H9 (cell line): ENCODE results near the gene ERI3. TPM values are rescaled to one million over a fixed set of nuclear protein-coding genes. Genes with fewer than 3 reads are reported as not detected.

Experiments used
- DNase-seq: peaks from one replicate; pipeline ENCODE4 v3.0.0-alpha.2; 2017
- H2AFZ ChIP-seq: one replicate; pipeline ENCODE4 v1.6.1; 2013; ENCODE audit warnings: mild to moderate bottlenecking, low read length, control low read depth, moderate library complexity
- H2AK5ac ChIP-seq: 2 replicates; pipeline ENCODE4 v1.6.1; 2013; ENCODE audit warnings: low read length, control low read depth, mixed read lengths; ENCODE audit not compliant: insufficient read length
- H2BK120ac ChIP-seq: one replicate; pipeline ENCODE4 v1.6.1; 2013; ENCODE audit warnings: low read depth, mild to moderate bottlenecking, low read length, control low read depth, inconsistent platforms; ENCODE audit not compliant: poor library complexity, severe bottlenecking
- H2BK12ac ChIP-seq: 2 replicates; pipeline ENCODE4 v1.6.1; 2013; ENCODE audit warnings: low read length, control low read depth, mixed read lengths, low read depth; ENCODE audit not compliant: insufficient read length
- H2BK15ac ChIP-seq: 2 replicates; pipeline ENCODE4 v1.6.1; 2013; ENCODE audit warnings: low read depth, low read length, control low read depth
- H2BK20ac ChIP-seq: one replicate; pipeline ENCODE4 v1.6.1; 2013; ENCODE audit warnings: low read depth, mild to moderate bottlenecking, low read length, control low read depth, inconsistent platforms; ENCODE audit not compliant: poor library complexity, severe bottlenecking
- H2BK5ac ChIP-seq: 2 replicates; pipeline ENCODE4 v1.6.1; 2013; ENCODE audit warnings: low read length, control low read depth, mixed read lengths; ENCODE audit not compliant: insufficient read length
- H3K14ac ChIP-seq: 2 replicates; pipeline ENCODE4 v1.6.1; 2013; ENCODE audit warnings: low read length, control low read depth; ENCODE audit not compliant: insufficient read depth
- H3K18ac ChIP-seq: 2 replicates; pipeline ENCODE4 v1.6.1; 2013; ENCODE audit warnings: low read depth, mild to moderate bottlenecking, mixed read lengths, low read length, control low read depth; ENCODE audit not compliant: insufficient read length
- H3K23ac ChIP-seq: 2 replicates; pipeline ENCODE4 v1.6.1; 2013; ENCODE audit warnings: low read length, control low read depth, mixed read lengths, low read depth; ENCODE audit not compliant: insufficient read length
- H3K23me2 ChIP-seq: 2 replicates; pipeline ENCODE4 v1.6.1; 2013; ENCODE audit warnings: low read depth, mild to moderate bottlenecking, mixed read lengths, low read length, control low read depth; ENCODE audit not compliant: insufficient read length, poor library complexity, severe bottlenecking
- H3K27ac ChIP-seq: 2 replicates; pipeline ENCODE4 v1.5.1; 2013; ENCODE audit warnings: low read length, control low read depth, mixed read lengths, low read depth; ENCODE audit not compliant: insufficient read length
- H3K27me3 ChIP-seq: 2 replicates; pipeline ENCODE4 v1.6.1; 2013; ENCODE audit warnings: low read length, control low read depth, inconsistent platforms; ENCODE audit not compliant: insufficient read depth
- H3K4ac ChIP-seq: 2 replicates; pipeline ENCODE4 v1.6.1; 2013; ENCODE audit warnings: low read depth, mild to moderate bottlenecking, control low read depth, inconsistent platforms, low read length, moderate library complexity
- H3K4me1 ChIP-seq: 2 replicates; pipeline ENCODE4 v1.6.1; 2013; ENCODE audit warnings: low read length, control low read depth, inconsistent platforms; ENCODE audit not compliant: insufficient read depth
- H3K4me2 ChIP-seq: 2 replicates; pipeline ENCODE4 v1.6.1; 2013; ENCODE audit warnings: low read length, control low read depth, mixed read lengths; ENCODE audit not compliant: insufficient read length, insufficient read depth
- H3K56ac ChIP-seq: 2 replicates; pipeline ENCODE4 v1.6.1; 2013; ENCODE audit warnings: low read depth, mild to moderate bottlenecking, mixed read lengths, low read length, control low read depth; ENCODE audit not compliant: insufficient read length
- H3K79me1 ChIP-seq: 2 replicates; pipeline ENCODE4 v1.6.1; 2013; ENCODE audit warnings: low read depth, mild to moderate bottlenecking, moderate library complexity, low read length, control low read depth, inconsistent platforms; ENCODE audit not compliant: insufficient read depth, poor library complexity, severe bottlenecking
- H3K79me2 ChIP-seq: 2 replicates; pipeline ENCODE4 v1.6.1; 2013; ENCODE audit warnings: low read length, control low read depth, inconsistent platforms; ENCODE audit not compliant: insufficient read depth
- H3K9ac ChIP-seq: 2 replicates; pipeline ENCODE4 v1.6.1; 2013; ENCODE audit warnings: low read length, control low read depth, mixed read lengths; ENCODE audit not compliant: insufficient read length; ENCODE audit errors: extremely low read depth
- H3K9me3 ChIP-seq: one replicate; pipeline ENCODE4 v1.6.1; 2013; ENCODE audit warnings: low read depth, low read length, inconsistent platforms; ENCODE audit not compliant: control insufficient read depth
- H3T11ph ChIP-seq: one replicate; pipeline ENCODE4 v1.6.1; 2013; ENCODE audit warnings: mild to moderate bottlenecking, low read length, control low read depth, inconsistent platforms
- H4K20me1 ChIP-seq: one replicate; pipeline ENCODE4 v1.6.1; 2013; ENCODE audit not compliant: control insufficient read depth, insufficient read length, insufficient read depth
- H4K5ac ChIP-seq: 2 replicates; pipeline ENCODE4 v1.6.1; 2013; ENCODE audit warnings: low read depth, mild to moderate bottlenecking, mixed read lengths, low read length, control low read depth; ENCODE audit not compliant: insufficient read length
- H4K8ac ChIP-seq: replicated peaks from 2 replicates; pipeline ENCODE4 v1.6.1; 2013; ENCODE audit warnings: low read length, control low read depth, mixed read lengths, low read depth; ENCODE audit not compliant: insufficient read length
- H4K91ac ChIP-seq: 2 replicates; pipeline ENCODE4 v1.6.1; 2013; ENCODE audit warnings: low read depth, mild to moderate bottlenecking, moderate library complexity, mixed read lengths, low read length, control low read depth; ENCODE audit not compliant: insufficient read length
- H3K27ac Mint-ChIP-seq, 3 experiments: 2 replicates in 2 of 3; 3 replicates in 1 of 3; pipeline ENCODE4 v1.8.0; 2020 to 2021; ENCODE audit warnings: mixed read lengths in 3 of 3, mild to moderate bottlenecking in 1 of 3, moderate library complexity in 1 of 3
- H3K27me3 Mint-ChIP-seq: 2 replicates; pipeline ENCODE4 v1.8.0; 2021; ENCODE audit warnings: low read depth, mild to moderate bottlenecking, moderate library complexity, mixed read lengths
- H3K36me3 Mint-ChIP-seq, 3 experiments: 2 replicates in 2 of 3; 3 replicates in 1 of 3; pipeline ENCODE4 v1.8.0; 2020 to 2021; ENCODE audit warnings: low read depth in 3 of 3, mixed read lengths in 3 of 3; ENCODE audit not compliant: insufficient read depth in 1 of 3
- H3K4me1 Mint-ChIP-seq, 2 experiments: 2 replicates each; pipeline ENCODE4 v1.8.0; 2020; ENCODE audit warnings: mixed read lengths in 2 of 2
- H3K4me3 Mint-ChIP-seq, 2 experiments: 2 replicates in 1 of 2; 3 replicates in 1 of 2; pipeline ENCODE4 v1.8.0; 2020 to 2021; ENCODE audit warnings: mild to moderate bottlenecking in 2 of 2, mixed read lengths in 2 of 2, moderate library complexity in 1 of 2
- H3K9me3 Mint-ChIP-seq, 2 experiments: 2 replicates in 1 of 2; 3 replicates in 1 of 2; pipeline ENCODE4 v1.8.0; 2020; ENCODE audit warnings: mild to moderate bottlenecking in 2 of 2, mixed read lengths in 2 of 2, moderate library complexity in 1 of 2
- WGBS: extraction: QIAGEN DNeasy Blood & Tissue Kit; methylation state at CpG from one replicate; pipeline ENCODE4 v1.1.7; 2013; ENCODE audit warnings: missing lambda C conversion rate, low lambda C conversion rate, mixed read lengths; ENCODE audit not compliant: insufficient read length; ENCODE audit errors: extremely low coverage; 5-methylcytosine and 5-hydroxymethylcytosine counted together
- total RNA-seq: library from RNA; stranded (reverse); gene quantifications from 2 replicates; pipeline ENCODE4 v1.2.1, GENCODE V29; 2021
- TF ChIP-seq, protein P1 (sequence below): fragments of 200-600 bp; sonication (generic); conservative IDR thresholded peaks from 3 replicates; pipeline ENCODE4 v1.8.0; 2021; ENCODE audit warnings: antibody characterized with exemption, mild to moderate bottlenecking

The ERI3 gene
- total RNA-seq, 1 experiment from 2014 or later = 61.6 TPM

- Mint-ChIP-seq H3K27me3 (peaks cover 6% of the 10 kb centered on the region), H3K9me3 (peaks cover 25 to 43% of the 10 kb centered on the region in 2 experiments), H3K27ac (no peak overlapping the region; a peak in 1 of 7 replicates), H3K4me3 (no peak overlapping the region), H3K36me3 (peaks cover 52 to 57% (median 55%) of the 10 kb centered on the region in 3 experiments), H3K4me1 (no peaks in the 10 kb centered on the region)
- H4K20me1 ChIP-seq = no peaks in the 10 kb centered on the region
- H3T11ph ChIP-seq = no peak overlapping the region
- TF ChIP-seq, protein P1, sequence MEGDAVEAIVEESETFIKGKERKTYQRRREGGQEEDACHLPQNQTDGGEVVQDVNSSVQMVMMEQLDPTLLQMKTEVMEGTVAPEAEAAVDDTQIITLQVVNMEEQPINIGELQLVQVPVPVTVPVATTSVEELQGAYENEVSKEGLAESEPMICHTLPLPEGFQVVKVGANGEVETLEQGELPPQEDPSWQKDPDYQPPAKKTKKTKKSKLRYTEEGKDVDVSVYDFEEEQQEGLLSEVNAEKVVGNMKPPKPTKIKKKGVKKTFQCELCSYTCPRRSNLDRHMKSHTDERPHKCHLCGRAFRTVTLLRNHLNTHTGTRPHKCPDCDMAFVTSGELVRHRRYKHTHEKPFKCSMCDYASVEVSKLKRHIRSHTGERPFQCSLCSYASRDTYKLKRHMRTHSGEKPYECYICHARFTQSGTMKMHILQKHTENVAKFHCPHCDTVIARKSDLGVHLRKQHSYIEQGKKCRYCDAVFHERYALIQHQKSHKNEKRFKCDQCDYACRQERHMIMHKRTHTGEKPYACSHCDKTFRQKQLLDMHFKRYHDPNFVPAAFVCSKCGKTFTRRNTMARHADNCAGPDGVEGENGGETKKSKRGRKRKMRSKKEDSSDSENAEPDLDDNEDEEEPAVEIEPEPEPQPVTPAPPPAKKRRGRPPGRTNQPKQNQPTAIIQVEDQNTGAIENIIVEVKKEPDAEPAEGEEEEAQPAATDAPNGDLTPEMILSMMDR = no peak
- H3K18ac ChIP-seq = no peak overlapping the region
- H4K91ac ChIP-seq = no peak overlapping the region
- no peaks in the 10 kb centered on the region for H3K79me2 ChIP-seq
- H3K4me2 ChIP-seq = no peak overlapping the region
- H2BK15ac ChIP-seq = no peak overlapping the region
- H2BK5ac ChIP-seq = no peak overlapping the region
- DNase-seq = no peak
- peaks cover 19% of the 10 kb centered on the region for H3K9me3 ChIP-seq
- H2AK5ac ChIP-seq = no peak overlapping the region
- WGBS = no CpG with 5 or more reads among the region's 2 CpGs
- no peak overlapping the region for H3K56ac ChIP-seq
- no peak overlapping the region for H4K8ac ChIP-seq
- H3K9ac ChIP-seq = no peak overlapping the region
- H3K14ac ChIP-seq = no peak overlapping the region
- no peaks in the 10 kb centered on the region for H3K4me1 ChIP-seq
- no peak overlapping the region for H3K23ac ChIP-seq
- no peaks in the 10 kb centered on the region for H3K27me3 ChIP-seq
- H3K23me2 ChIP-seq = no peaks in the 10 kb centered on the region
- H3K27ac ChIP-seq = no peak overlapping the region
- H3K4ac ChIP-seq = no peak overlapping the region
- H2BK120ac ChIP-seq = no peak overlapping the region
- no peak overlapping the region for H2BK12ac ChIP-seq
- no peak overlapping the region for H2BK20ac ChIP-seq
- H2AFZ ChIP-seq = no peak overlapping the region
- no peak overlapping the region for H4K5ac ChIP-seq
- H3K79me1 ChIP-seq = no peaks in the 10 kb centered on the region
Observed at GRCh38 chr1:44225761-44226160, 129.3 kb downstream of the ERI3 start.
